Measurements from ENCODE around the gene ITGB3.

- TF ChIP-seq CTCF (IDR thresholded peaks at IDR 0.05), result no peak
- TF ChIP-seq POLR2A (IDR thresholded peaks at IDR 0.05), result no peak
These were observed 14.0 kb upstream of the ITGB3 start for GRCh38 chr17:47239619-47239966.

All from uterus (tissue), 2 donors.